Activated naive CD8-positive, alpha-beta T cell treated with anti-CD3 and anti-CD28 coated beads, Interleukin-2, amount 50 U/mL, for 16 hours (primary cell): Measurements from ENCODE around the gene PPP1R12B.
"Not testable (repeated sequence)": the region's sequence is repeated elsewhere in the genome, so short reads cannot be mapped to it uniquely, and the experiment has no call there.

ENCODE experiments used
- DNase-seq: peaks from one replicate; pipeline ENCODE4 v3.0.0-alpha.2; 2020; ENCODE audit warnings: low read depth, low spot score

The PPP1R12B gene

DNA sequence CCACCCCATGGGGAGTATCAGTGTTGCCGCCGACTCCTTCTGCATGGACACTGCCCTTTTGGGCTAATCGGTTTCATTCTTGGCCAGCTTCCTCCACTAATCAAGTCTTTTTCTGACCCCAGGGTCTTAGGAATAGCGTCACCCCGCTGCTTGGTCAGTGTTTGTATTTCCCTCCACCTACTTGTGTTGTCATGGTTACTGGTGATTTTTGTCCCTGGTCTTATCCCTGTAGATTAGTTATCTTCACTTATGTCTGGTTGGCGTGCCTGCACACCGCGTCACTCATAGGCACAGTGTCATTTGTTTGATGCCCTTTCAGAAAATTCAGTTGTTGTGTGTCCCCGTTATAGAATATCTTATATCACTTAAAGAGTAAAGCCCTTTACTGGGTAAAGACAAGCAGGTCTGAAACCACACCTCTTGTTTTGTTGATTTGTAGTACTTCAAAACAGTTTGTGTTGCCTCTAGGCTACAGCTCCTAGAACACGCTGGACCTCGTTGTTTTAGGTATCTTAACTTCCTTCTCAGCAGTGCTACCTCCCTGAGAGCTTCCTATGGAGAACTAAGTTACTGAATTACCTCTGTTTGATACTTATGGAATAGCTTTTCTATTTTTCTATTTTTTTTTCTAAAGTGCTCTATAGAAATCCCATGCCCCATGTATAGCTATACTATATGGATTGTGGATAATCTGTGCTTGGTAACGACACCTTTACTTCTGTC lies 868 bp downstream of the PPP1R12B start:
- DNase-seq = no peak

DNA sequence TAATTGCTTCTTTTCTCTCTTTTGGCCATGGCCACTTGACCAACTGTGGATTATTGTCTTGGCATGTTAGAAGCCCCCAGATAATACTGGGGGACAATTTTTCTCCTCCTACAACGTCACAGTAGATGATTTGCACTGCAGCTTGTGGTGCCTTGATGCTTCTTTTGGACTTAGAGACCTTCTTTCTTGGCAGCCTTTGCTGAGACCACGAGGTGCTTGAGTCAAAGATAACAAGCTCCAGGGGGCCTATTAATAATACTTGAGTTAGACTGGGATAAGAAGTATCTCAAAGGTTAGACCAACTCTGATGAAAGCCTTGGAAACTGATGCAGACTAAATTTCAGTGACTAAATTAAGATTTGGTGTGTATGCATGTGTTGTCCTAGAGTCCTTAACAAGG lies 3.2 kb downstream of the PPP1R12B start:
- no peak for DNase-seq

DNA sequence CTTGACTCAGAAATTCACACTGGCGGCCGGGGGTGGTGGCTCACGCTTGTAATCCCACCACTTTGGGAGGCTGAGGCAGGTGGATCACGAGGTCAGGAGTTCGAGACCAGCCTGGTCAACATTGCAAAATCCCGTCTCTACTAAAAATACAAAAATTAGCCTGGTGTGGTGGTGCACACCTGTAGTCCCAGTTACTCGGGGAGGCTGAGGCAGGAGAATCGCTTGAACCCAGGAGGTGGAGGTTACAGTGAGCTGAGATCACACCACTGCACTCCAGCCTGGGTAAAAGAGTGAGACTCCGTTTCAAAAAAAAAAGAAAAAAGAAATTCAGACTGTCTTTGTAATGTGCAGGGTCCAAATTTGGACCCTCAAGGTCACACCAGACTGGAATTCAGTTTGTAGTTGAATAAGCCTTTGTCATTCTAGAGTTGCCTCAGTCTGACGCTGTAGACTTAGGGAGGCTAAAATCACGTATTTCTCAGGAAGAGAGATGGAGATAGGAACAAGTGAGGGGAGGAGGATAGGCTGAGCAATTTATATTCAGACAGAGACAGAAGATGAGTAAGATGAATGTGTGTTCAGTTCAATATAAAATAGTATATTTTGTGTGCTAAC lies 4.2 kb downstream of the PPP1R12B start:
- DNase-seq = not testable (repeated sequence)

DNA sequence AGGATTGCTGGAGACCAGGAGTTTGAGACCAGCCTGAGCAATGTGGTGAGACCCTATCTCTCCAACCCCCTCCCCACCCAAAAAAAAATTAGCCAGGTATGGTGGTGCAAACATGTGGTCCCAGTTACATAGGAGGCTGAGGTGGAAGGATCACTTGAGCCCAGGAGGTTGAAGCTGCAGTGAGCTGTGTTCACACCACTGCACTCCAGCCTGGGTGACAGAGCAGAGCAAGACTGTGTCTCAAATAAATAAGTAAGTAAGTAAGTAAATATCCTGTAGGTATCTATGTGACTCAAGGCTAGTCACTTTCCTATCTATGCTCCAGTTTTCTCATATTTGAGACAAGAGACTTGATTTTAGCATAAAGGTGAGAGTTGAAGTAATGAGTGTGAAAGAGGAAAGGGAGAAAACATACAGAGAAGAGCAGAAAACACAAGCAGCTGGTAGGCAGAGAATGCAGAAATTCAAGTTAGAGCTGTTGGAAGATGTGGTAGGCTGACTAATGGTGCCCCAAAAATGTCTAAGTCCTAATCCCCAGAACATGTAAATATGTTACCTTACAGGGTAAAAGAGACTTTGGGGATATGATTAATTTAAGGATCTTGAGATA lies 7.5 kb downstream of the PPP1R12B start:
- no peak for DNase-seq

DNA sequence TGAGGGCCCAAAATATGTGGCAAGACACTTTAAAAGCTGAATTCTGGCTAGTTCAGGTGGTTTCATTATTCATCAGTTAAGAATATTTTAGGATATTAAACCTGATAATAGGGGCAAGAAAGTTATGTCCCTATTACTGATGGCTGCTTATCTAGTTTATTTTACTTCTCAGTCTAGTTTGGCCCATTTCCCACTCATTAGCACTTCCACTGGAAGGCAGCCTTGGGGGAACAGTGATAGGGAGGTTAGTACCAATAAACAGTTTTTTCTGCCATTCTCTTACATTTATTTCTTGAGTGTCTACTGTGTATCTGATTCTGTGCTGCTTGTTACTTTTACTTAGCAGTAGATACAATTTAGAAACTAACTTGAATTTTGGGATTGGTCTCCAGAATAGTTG lies 9.0 kb downstream of the PPP1R12B start:
- no peak for DNase-seq

DNA sequence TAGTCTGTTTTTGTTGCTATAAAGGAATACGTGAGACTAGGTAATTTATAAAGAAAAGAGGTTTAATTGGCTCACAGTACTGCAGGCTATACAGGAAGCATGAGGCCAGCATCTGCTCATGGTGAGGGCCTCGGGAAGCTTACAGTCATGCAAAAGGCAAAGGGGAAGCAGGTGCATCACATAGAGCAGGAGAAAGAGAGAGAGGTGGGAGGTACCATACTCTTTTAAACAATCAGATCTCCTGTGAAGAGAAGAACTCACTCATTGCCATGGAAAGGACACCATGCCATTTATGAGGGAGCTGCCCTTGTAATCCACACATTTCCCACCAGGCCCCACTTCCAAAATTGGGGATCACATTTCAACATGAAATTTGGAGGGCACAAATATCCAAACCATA lies 12.7 kb downstream of the PPP1R12B start:
- no peak for DNase-seq

DNA sequence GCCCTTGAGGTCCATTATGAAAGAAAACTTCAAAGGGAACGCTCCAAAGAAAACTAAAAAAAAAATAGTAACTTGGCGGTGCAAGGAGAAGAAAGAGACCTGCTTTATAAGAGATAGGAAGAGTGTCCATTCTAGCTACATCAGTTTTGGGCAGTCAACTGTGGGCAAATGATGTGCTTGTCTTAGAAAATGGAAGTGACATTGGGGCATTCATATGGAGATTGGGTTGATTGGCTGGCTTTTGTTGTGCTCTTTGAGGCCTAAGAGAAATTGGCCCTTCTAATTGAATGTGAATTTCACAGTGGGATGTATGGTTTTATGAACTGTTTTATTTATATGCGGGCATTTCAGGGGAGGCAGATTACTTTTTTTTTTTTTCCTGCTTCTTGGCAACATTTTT lies 13.2 kb downstream of the PPP1R12B start:
- DNase-seq = no peak

DNA sequence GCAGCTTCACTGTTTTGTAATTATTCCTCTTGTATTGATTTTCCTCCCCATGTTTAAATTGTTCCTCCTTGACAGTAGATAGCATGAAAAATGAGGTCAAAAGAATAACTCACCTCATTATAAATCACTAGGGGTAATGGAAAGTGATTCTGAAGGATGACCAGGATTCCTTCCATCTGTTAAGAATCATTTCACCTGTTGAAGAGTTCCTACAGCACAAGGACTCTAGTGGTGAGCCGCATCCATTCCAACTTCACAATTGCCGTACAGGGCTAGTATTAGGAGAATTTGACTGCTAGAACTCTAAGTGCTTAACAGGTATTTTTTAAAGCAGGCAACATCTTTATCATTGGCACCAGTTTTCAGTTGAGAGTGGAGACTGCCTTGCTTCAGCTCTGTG lies 13.7 kb downstream of the PPP1R12B start:
- DNase-seq = no peak

DNA sequence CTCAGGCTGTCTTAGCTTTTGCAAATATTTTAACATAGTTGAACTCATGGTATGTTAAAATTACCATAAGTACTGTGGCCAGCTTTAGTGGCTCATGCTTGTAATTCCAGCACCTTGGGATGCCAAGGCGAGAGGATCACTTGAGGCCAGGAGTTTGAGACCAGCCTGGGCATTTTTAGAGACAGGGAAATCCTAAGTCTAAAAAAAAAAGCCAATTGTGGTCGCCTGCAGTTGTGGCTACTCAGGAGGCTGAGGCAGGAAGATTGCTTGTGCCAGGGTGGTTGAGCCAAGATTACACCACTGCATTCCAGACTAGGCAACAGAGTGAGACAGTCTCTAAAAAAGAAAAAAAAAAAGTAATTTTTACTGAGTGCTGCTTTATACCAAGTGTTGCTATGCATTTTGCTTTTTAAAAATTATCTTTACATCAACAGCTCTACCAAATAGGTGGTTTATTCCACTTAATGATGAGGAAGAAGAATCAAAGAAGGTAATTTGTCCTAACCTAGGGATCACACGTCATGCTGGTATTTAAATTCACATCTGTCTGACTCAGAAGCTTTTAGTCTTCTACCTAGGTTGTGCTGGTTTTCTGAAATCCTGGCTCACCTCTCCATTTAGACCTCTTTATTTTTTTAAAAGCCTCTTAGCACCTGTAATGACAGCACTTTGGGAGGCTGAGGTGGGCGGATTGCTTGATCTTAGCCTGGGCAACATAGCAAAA lies 16.8 kb downstream of the PPP1R12B start:
- DNase-seq = no peak

DNA sequence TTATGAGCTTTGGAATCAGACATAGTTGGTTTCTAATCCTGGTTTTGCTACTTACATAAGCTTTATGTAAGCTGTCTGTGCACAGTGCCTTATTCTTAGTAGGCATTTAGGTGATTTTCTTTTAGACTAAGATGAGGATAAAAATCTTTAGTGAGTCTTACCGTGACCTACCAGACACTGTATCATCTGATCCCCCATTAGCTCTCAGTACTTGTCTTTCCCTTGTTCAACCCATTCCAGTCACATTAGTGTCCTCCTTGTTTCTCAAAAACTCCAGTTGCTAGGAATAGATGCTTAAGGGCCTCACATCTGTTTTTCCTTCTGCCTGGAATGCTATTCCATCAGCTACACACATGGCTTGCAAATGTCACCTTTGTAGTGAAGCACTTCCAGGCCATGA lies 18.8 kb downstream of the PPP1R12B start:
- DNase-seq = no peak

DNA sequence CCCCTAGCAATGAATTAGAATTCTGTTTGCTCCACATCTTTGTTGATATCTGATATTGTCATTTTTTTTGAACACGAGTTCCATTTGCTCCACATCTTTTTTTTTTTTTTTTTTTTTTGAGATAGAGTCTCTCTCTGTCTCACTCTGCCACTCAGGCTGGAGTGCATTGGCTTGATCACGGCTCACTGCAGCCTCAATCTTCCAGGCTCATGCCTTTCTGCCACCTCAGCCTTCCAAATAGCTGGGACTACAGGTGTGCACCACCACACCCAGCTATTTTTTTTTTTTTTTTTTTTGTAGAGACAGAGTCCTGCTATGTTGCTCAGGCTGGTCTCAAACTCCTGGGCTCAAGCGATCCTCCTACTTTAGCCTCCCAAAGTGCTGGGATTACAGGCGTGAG lies 22.4 kb downstream of the PPP1R12B start:
- DNase-seq = not testable (repeated sequence)

DNA sequence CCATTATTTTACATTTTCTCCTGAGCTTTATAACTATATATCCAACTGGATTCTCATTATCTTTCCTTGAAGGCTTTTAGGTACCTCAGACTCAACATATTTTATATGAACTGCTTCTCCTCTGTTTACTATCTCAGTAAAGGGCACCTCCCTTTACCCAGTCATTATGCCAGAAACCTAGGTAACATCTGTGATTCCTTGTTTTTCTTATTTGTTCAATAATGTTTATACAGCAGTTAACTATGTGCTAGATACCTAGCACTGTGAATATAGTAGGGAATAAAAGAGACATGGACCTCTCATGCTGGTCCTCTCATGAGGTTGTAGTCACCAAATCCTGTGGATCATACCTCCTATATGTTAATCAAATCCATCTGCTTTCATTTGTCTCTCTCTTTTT lies 25.6 kb downstream of the PPP1R12B start:
- no peak for DNase-seq

DNA sequence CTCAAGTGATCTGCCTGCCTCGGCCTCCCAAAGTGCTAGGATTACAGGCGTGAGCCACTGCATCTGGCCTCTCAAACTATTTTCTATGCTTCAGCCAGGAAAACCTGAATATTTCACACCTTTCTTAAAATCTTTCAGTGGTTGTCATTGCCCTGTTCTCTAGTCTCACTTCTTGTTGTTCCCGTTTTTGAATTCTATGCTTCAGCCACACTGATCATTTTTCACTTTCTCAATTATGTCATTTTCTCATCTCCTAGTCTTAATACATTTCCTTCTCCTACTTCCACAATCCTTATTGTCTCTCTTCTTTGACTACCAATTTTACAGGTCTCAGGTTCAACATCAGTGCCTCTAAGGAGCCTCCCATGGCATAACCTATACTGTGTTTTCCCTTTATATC lies 26.7 kb downstream of the PPP1R12B start:
- not testable (repeated sequence) for DNase-seq

DNA sequence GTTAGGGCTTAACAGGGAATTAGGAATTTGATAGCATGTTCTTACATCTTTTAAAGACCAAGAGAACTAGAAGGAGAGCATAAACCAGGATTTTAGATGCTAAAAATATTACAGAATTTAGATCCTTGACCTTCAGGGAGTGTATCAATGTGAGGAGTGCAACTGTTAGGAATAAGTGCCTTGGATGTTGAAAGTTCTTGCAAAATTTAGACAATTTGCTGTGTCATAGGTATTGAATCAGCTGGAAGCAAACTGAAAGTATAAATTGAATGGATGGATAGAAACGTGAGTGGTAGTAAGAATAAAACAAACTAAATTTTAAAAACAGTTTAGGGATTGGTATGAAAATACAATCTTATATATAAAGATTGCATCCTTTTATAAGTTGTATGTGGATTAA lies 27.7 kb downstream of the PPP1R12B start:
- DNase-seq = no peak

DNA sequence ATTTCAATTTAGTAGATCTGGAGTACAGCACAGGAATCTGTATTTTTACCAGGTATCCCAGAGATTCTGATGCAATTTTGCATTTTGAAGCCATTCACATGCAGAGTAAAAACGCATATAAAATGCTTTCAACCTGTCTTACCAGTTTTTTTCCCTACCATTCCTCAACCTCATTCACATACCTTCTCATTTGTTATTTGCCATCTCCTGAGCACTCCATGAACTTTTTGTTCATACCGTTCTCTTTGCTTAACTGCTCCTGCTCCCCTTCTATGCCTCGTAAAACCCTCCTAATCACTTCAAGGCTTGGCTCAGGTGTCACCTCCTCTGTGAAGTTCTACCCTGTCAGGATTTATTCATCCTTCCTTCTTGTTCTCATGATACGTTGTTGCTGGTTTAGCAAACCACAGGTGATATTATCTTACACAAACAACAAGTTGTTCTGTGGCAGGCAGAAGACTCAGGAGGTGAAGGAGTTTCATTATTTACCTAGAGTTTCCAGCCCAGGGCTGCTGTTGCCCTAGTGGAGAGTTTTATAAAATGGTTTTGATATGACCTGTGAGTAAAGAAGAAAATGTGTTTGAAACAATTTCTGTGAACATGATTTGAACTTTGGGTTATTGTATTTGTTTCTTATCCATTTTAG lies 31.5 kb downstream of the PPP1R12B start:
- not testable (repeated sequence) for DNase-seq

DNA sequence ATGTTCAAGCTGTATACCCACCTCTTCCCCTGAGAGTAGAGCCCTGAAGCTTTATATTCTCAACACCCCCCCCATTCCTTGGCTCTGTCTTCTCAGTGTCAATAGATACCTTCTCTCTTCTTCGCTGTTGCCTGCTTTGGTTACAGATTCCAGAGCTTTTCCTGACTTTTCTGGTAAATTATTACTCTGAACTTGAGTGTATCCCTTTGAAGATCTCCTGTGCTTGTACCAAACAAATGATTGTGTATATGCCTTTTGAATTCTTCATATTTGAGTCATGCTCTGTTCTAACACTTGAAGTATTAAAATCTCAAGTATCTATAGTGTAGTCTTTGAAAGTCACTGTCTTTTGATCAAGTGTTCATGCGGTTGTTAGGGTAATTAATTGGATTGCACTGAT lies 32.0 kb downstream of the PPP1R12B start:
- not testable (repeated sequence) for DNase-seq

DNA sequence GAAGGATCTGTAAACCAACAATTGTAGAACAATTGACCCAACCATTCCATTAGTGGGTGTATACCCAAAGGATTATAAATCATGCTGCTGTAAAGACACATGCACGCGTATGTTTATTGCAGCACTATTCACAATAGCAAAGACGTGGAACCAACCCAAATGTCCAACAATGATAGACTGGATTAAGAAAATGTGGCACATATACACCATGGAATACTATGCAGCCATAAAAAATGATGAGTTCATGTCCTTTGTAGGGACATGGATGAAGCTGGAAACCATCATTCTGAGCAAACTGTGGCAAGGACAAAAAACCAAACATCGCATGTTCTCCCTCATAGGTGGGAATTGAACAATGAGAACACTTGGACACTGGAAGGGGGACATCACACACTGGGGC lies 33.4 kb downstream of the PPP1R12B start:
- DNase-seq = not testable (repeated sequence)

DNA sequence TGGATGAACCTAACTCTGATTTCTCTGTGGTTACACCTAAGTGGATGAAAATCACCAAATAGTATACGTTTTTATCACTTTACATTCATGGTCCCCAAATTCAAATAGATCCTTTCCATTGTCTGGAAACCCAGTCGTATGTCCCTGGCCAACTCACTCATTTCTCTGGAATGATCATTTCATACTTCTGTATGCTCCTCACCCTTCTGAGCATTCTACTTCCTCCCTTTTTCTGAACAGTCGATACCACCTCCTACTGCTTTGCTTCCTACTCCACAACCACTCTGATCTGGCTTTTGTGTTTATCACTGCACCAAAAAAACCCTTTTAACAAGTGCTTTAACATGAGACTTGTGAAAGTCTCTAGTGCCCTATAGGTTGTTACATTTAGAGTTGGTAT lies 47.3 kb downstream of the PPP1R12B start:
- not testable (repeated sequence) for DNase-seq

DNA sequence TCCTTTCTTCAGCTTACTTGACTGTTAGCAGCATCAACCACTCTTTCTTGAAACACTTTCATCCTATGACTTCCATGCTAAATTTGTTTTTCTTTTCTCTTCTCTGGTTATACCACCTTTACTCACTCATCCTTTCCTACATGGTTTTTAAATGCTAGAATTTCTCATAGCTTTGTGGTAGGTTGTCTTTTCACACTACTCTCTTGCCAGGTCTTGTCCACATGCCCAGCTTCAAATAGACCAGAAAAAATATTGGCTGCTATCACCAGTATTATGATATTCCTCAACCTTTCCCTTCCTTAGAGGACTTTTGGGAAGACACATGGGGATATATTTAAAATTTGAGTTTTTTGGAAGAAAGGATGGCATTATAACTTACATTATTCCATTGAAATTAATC lies 48.8 kb downstream of the PPP1R12B start:
- DNase-seq = no peak

DNA sequence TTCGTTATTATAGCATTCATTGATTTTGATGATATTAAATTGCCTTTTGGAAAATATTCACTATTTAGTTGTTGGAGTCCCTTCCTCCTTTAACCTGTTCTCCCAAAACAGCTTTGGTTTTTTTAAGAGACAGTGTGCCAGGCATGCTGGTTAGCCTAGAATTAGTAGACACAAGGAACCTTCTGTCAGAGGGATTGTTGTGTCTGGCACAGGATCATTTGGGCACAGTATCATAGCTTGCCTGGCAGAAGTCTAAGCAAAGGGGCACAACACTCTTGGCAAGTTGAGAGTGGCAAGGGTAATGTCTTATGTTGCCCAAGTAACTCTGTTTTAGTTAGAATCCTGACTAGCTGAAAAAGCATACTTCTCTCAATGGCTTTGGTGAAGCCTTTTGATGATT lies 49.9 kb downstream of the PPP1R12B start:
- not testable (repeated sequence) for DNase-seq

DNA sequence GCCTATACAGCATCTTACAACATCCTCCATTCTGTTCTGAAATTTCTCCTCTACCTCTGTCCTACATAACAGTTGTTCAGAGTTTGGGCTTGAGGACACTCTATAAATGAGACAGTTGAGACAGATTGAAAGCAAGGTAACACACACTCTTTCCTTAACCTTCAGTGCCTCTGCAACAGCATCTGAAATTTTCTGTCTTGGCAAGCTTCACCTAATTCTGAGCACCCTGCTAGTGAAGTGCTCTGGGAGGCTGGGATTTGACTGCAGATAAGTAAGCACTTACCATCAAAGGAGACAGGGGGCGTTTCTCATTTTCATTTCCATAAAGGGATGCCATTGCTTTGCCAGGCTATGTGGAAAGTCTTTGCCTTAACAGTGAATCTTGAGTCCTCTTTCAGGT lies 53.3 kb downstream of the PPP1R12B start:
- DNase-seq = not testable (repeated sequence)

DNA sequence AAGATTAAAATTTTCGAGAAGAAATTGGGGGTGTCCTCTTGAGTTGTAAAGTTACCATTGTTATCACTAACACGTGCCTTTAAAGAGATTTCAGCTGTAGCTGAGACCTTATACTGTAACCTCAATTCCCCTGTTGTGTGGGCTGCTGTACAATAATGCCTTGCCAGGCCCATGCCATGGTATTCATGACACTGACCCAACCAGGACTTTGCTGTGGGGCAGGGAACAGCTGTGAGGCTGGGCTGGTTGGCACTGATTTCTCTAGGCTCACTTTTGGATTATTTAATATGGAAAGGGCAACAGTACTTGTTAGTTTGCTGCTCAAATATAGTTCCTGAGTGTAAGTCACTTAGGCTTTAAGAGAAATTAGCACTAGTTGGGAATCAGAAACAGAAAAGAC lies 54.9 kb downstream of the PPP1R12B start:
- DNase-seq = not testable (repeated sequence)
